Measurements from ENCODE around the gene TRAF3.

TRAF3 gene

GRCh38 chr14:102955636-102956408 lies 178.6 kb downstream of the TRAF3 start:
- DNase-seq (ENCODE audit: low spot score): no peak

- no peak for DNase-seq (ENCODE audit: low spot score)
These were observed 180.0 kb downstream of the TRAF3 start for GRCh38 chr14:102957222-102957621.

- DNase-seq (ENCODE audit: low spot score): no peak
These were observed 181.2 kb downstream of the TRAF3 start for GRCh38 chr14:102958461-102958860.

All from COLO829 (cell line).